ENCODE measurements around the gene DUOXA2. TPM values are rescaled to one million over a fixed set of nuclear protein-coding genes. Genes with fewer than 3 reads are reported as not detected.

The DUOXA2 gene
- polyA plus RNA-seq, 1 donor (not counting 4 experiments of a cell fraction or from before 2014, with no cell fraction given): not detected

GRCh38 chr15:45106002-45106790 lies 7.9 kb upstream of the DUOXA2 start:
- no peaks in the 10 kb centered on the region for H3K9me3 ChIP-seq (ENCODE audit: control insufficient read depth, low read depth, low read length)
- H3K27me3 ChIP-seq (ENCODE audit: control insufficient read depth, extremely low read depth, insufficient read depth, low read length): peaks cover 22% of the 10 kb centered on the region
- H3K9me1 ChIP-seq (ENCODE audit: control insufficient read depth, extremely low read depth, insufficient read depth, low read length): no peaks in the 10 kb centered on the region
- H3K36me3 ChIP-seq (ENCODE audit: control insufficient read depth in 2 of 2, extremely low read depth in 1 of 2, insufficient read depth in 2 of 2, low read length in 2 of 2): no peaks in the 10 kb centered on the region
- dilution Hi-C loops (cut with MboI; ENCODE audit: extremely low pct_ligation_motif_present, low sequenced_read_pairs): no loop called here
- H3K4me2 ChIP-seq (ENCODE audit: control insufficient read depth, extremely low read depth, insufficient read depth, low read depth, low read length): no peak overlapping the region
- H4K20me1 ChIP-seq (ENCODE audit: control insufficient read depth, extremely low read depth, insufficient read depth, low read length): no peaks in the 10 kb centered on the region
- H3K4me3 ChIP-seq (ENCODE audit: control insufficient read depth in 2 of 3, extremely low read depth in 1 of 3, insufficient read depth in 2 of 3, low read depth in 1 of 3, low read length in 3 of 3): no peak overlapping the region
- H3K4me1 ChIP-seq (ENCODE audit: control insufficient read depth, extremely low read depth, insufficient read depth, low read length): no peaks in the 10 kb centered on the region
- no peaks in the 10 kb centered on the region for H3K79me2 ChIP-seq (ENCODE audit: control insufficient read depth, insufficient read depth, low read length)
- TF ChIP-seq, protein P1, sequence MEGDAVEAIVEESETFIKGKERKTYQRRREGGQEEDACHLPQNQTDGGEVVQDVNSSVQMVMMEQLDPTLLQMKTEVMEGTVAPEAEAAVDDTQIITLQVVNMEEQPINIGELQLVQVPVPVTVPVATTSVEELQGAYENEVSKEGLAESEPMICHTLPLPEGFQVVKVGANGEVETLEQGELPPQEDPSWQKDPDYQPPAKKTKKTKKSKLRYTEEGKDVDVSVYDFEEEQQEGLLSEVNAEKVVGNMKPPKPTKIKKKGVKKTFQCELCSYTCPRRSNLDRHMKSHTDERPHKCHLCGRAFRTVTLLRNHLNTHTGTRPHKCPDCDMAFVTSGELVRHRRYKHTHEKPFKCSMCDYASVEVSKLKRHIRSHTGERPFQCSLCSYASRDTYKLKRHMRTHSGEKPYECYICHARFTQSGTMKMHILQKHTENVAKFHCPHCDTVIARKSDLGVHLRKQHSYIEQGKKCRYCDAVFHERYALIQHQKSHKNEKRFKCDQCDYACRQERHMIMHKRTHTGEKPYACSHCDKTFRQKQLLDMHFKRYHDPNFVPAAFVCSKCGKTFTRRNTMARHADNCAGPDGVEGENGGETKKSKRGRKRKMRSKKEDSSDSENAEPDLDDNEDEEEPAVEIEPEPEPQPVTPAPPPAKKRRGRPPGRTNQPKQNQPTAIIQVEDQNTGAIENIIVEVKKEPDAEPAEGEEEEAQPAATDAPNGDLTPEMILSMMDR (optimal IDR thresholded peaks at IDR 0.05 in 1 of 3, IDR thresholded peaks at IDR 0.05 in 1 of 3, conservative IDR thresholded peaks at IDR 0.05 in 1 of 3; ENCODE audit: extremely low read depth in 1 of 3, insufficient read depth in 2 of 3, low read length in 3 of 3): no peak
- TF ChIP-seq EZH2 (IDR thresholded peaks at IDR 0.05; ENCODE audit: low read length): no peak
- H3K27ac ChIP-seq (ENCODE audit: control insufficient read depth, insufficient read depth, low read length): no peak overlapping the region
- no peak for FAIRE-seq
- no peak for DNase-seq (ENCODE audit: low read depth, low spot score)
- no peak overlapping the region for H3K9ac ChIP-seq (ENCODE audit: control insufficient read depth, extremely low read depth, insufficient read depth, low read length)
- H2AFZ ChIP-seq (ENCODE audit: control insufficient read depth, low read length): no peak overlapping the region

- H3K4me2 ChIP-seq (ENCODE audit: control insufficient read depth, extremely low read depth, insufficient read depth, low read depth, low read length): no peak overlapping the region
- no peak overlapping the region for H3K4me3 ChIP-seq (ENCODE audit: control insufficient read depth in 2 of 3, extremely low read depth in 1 of 3, insufficient read depth in 2 of 3, low read depth in 1 of 3, low read length in 3 of 3)
- DNase-seq (ENCODE audit: low read depth, low spot score) (no peak), FAIRE-seq (no peak)
- H4K20me1 ChIP-seq (ENCODE audit: control insufficient read depth, extremely low read depth, insufficient read depth, low read length): no peaks in the 10 kb centered on the region
- no peak overlapping the region for H3K27ac ChIP-seq (ENCODE audit: control insufficient read depth, insufficient read depth, low read length)
- H2AFZ ChIP-seq (ENCODE audit: control insufficient read depth, low read length): no peak overlapping the region
- peaks cover 8% of the 10 kb centered on the region for H3K4me1 ChIP-seq (ENCODE audit: control insufficient read depth, extremely low read depth, insufficient read depth, low read length)
- no peaks in the 10 kb centered on the region for H3K36me3 ChIP-seq (ENCODE audit: control insufficient read depth in 2 of 2, extremely low read depth in 1 of 2, insufficient read depth in 2 of 2, low read length in 2 of 2)
- dilution Hi-C loops (cut with MboI; ENCODE audit: extremely low pct_ligation_motif_present, low sequenced_read_pairs): no loop called here
- no peaks in the 10 kb centered on the region for H3K79me2 ChIP-seq (ENCODE audit: control insufficient read depth, insufficient read depth, low read length)
- no peaks in the 10 kb centered on the region for H3K9me3 ChIP-seq (ENCODE audit: control insufficient read depth, low read depth, low read length)
- H3K9ac ChIP-seq (ENCODE audit: control insufficient read depth, extremely low read depth, insufficient read depth, low read length): no peak overlapping the region
- H3K9me1 ChIP-seq (ENCODE audit: control insufficient read depth, extremely low read depth, insufficient read depth, low read length): no peaks in the 10 kb centered on the region
- H3K27me3 ChIP-seq (ENCODE audit: control insufficient read depth, extremely low read depth, insufficient read depth, low read length): peaks cover 36% of the 10 kb centered on the region
- TF ChIP-seq, protein P1 (optimal IDR thresholded peaks at IDR 0.05 in 1 of 3, IDR thresholded peaks at IDR 0.05 in 1 of 3, conservative IDR thresholded peaks at IDR 0.05 in 1 of 3; ENCODE audit: extremely low read depth in 1 of 3, insufficient read depth in 2 of 3, low read length in 3 of 3): no peak
- TF ChIP-seq EZH2 (IDR thresholded peaks at IDR 0.05; ENCODE audit: low read length): no peak
Measured at GRCh38 chr15:45107941-45108630, 6.0 kb upstream of the DUOXA2 start.

Measured in keratinocyte (primary cell).